Stimulated activated CD4-positive, alpha-beta T cell treated with anti-CD3 and anti-CD28 coated beads, Interleukin-1b, Interleukin-23, amount 100 ng/mL, for 1 hour (primary cell): ENCODE results near the gene TTK.

Source experiments
- DNase-seq, 2 donors: peaks; one replicate each; pipeline ENCODE4 v3.0.0-alpha.2; 2020; ENCODE audit warnings: low read depth in 2 of 2

TTK gene

DNA sequence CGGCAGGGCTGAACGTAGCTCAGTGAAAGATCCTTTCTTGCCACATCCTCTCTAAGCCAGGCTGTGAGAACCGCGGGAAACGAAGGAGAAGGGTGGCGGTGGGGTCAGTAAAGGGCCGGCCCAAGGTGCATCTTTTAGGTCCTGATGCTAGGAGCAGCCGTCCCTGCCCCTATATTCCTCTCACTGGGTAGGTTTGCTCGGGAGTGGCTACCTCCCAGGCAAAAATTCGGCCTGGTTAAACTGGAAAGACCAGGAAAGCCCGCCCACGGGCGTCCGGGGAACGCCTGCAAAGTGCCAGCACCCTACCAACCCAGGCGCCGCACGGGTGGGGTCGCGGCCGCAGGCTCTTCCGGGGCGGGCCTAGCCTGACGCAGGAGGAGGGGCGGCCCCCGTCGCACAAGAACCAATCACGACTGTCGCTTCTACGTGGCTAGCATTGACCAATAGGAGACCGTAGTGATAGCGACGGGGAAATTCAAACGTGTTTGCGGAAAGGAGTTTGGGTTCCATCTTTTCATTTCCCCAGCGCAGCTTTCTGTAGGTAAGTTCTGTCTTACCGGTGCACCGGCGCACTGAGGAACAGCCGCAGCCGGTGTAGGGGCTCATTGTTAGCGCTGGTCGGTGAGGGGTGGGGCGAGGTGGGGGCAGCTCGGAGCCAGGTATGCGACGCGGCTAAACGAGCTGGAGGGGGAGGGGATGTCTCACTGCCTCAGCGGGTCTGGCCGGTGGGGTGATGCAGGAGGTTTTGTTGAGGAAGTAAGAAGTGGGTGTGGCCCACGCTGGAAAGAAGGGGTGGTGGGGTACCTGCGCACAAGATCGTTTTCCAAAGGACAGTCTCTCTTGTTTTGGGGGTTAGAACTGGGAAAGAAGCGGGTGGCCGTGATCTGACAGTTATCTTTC is at the start of gene TTK:
TTK (plus strand) TSS at position 477 of the 900 bp plus-strand sequence. CDS start 1,195 bp downstream, outside the sequence.
- DNase-seq, result peak; percentile 76 to 78

DNA sequence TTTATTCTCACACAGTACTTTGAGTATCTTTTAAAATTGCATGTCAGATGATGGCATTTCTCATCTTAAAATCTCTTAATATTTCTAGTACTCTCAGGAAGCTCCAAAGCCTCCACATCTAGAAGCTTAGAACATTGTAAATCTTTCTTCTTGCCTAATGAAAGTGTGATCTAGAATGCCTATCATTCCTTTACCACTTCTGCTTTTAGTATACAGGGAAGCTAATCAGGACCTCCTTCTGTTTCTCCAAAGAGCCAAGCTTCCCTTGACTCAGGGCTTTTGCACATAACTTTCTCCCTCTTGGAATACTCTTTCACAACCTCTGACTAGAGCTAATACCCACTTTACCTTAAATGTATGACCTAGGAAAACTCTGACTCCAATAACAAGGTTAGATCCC is 49.6 kb upstream of the TTK start:
- no peak for DNase-seq

DNA sequence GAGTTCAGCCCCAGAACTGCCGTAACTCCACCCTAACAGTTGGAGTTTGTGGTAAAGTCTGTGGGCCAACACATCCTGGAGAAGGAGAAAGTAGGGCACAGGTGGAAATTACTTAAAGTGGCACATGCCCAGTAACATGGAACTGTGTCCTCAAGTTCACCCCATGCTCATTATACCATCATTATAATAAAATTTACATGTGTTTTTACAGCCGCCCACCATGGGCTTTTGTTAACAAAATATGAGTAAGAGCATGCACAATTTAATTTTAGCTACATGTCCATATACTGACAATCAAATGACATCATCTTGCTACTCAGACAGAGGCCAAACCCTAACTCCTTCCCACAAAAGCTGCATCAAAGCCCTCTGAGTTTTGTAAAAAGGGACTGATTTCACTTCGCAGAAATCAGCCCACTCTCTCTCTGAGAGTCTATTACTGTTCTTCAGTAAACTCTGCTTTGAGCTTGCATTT is 39.8 kb upstream of the TTK start:
- no peak for DNase-seq

DNA sequence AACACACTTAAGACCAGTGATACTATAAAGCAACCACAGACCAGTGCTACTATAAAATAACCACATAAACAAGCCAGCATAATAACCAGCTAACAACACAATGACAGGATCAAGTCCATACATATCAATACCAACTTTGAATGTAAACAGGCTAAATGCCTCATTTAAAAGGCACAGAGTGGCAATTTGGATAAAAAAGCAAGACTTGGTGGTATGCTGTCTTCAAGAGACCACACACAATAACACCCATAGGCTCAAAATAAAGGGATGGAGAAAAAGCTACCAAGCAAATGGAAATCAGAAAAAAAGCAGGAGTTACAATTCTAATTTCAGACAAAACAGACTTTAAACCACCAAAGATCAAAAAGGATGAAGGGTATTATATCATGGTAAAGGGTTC is 37.3 kb upstream of the TTK start:
- no peak for DNase-seq

DNA sequence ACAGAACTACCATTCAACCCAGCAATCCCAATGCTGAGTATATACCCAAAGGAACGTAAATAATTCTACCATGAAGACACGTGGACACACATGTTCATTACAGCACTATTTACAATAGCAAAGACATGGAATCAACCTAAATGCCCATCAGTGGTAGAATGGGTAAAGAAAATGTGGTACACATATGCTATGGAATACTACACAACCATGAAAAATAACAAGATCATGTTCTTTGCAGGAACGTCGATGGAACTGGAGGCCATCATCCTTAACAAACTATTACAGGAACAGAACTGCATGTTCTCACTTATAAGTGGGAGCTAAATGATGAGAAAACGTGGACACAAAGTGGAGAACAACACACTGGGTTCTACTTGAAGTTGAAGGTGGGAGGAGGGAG is 34.7 kb upstream of the TTK start:
- no peak for DNase-seq

DNA sequence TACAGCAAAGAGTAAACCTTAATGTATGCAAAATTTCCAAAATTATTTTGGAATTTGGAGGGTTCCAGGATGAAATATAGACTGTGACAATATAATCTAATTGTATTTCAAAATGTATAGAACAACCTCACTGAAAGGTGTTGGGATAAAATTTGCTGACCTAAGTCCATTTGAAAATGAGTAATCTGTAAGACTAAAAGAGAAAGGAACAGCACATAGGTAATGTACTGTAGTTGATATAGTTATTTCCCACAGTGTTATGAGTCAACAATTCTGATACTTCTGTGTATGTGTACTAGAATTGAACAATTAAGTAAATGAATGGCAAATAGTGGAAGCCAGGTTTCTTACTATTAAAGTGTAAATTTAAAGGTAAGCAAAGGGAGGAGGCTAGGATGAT is 33.3 kb upstream of the TTK start:
- DNase-seq, result no peak

DNA sequence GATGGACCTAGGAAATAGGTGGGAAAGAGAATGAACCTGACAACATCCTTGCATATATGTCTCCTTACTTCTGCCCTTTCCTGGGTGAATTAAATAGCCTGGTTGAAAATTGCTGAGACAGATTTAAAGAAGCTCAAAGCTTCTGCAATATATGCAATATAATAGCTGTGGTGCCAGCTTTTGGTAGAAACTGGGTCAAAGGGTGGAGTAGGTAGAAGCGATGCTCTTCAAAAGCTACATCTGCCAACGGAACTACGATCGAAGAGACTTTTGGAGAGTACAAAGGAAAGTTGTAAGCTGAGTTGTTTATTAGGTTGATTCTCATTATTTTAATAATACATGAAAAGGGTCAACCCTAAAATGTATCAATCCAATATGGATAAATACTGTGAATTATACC is 22.8 kb upstream of the TTK start:
- DNase-seq, result no peak

DNA sequence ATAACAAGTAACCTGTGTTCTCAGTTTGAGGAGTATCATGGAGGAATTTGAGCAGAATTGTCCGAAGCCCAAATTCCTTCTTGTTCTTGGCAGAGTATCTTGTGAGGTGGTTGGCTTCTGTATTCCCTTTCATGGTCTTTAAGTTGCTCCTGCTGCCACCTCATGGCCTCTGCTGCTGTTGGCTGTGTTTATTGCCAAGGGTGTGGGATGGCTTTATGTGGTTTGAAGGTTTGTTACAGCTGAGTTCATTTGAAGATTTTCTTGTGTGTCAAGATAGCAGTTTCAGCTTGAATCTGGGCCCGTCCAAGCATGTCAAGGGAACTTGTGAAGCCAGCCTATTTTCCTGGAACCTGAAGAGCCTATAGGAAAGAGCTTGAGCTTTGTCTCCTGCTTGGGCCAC is 20.2 kb upstream of the TTK start:
- no peak for DNase-seq

DNA sequence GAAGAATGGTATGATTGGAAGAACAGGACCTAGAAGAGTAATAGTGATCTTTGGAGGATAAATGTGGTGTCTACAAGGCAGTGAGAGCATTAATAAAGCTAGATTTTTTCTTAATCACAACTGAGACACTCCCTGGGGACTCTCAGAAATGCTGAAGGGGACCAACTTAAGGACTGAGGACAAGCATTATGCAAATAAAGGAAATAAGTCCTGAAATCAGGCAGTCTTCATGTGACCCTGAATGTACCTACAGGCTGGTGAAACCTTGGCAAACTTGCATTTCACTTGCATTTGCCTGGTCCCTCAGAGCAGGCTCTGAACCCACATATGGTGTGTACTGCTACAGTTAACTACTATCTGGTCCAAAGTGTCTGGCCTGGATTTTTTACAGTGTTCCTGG is 19.3 kb upstream of the TTK start:
- DNase-seq, result no peak

DNA sequence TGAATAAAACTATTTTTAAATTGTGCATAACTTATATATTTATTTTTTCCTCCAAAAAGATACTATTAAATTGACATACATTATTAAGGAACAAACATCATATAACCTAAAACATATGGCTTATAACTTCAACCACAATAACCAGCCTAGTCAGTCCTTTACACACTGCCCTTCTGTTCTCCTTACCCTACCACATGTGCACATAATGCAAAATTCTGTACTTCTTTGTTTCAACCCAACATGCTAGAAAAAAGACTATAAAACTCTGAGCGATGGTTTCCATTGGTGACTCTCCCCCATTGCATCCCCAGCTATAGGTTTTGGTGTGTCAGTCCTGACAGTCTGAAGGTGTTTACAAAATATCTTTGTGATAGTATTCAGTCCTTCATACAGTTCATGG is 14.8 kb upstream of the TTK start:
- DNase-seq, result no peak

DNA sequence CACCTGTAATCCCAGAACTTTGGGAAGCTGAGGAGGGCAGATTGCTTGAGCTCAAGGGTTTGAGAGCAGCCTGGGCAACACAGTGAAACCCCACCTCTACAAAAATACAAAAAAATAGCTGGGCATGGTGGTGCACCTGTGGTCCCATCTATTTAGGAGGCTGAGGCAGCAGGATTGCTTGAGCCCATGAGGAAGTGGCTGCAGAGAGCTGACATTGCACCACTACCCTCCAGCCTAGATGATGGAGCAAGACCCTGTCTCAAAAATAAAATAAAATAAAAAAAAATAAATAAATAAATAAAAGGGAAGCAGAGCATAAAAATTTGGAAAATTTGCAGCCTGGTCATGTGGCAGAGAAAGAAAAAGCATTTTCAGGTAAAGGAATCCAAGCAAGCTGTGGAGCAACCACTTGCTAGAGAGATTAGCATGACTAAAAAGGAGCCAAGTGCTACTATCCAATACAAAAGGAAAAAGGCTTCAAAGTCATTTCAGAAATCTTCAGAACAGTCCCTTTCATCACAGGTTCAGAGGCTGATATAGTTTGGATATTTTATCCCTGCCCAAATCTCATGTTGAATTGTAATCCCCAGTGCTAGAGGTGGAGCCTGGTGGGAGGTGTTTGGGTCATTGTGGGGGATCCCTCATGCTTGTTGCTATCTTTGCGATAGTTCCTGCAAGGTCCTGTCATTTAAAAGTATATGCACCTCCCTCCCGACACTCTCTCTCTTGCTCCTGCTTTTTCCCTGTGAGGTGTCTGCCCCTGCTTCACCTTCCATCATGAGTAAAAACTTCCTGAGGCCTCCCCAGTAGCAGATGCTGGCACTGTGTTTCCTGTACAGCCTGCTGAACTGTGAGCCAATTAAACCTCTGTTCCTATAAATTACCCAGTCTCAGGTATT is 11.2 kb upstream of the TTK start:
- no peak for DNase-seq

DNA sequence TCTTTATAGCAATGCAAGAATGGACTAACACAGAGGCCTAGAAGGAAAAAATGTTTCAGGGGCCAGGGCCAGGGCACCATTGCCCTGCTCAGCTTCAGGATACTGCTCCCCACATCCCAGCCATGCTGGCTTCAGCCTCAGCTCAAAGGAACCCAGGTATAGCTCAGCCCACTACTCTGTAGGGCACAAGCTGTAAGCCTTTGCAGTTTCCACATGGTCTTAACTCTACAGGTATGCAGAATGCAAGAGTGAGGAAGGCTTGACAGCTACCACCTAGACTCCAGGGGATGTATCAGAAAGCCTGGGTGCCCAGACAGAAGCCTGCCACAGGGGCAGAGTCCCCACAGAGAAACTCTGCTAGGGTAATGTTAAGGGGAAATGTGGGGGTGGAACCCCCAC is 10.5 kb upstream of the TTK start:
- no peak for DNase-seq

DNA sequence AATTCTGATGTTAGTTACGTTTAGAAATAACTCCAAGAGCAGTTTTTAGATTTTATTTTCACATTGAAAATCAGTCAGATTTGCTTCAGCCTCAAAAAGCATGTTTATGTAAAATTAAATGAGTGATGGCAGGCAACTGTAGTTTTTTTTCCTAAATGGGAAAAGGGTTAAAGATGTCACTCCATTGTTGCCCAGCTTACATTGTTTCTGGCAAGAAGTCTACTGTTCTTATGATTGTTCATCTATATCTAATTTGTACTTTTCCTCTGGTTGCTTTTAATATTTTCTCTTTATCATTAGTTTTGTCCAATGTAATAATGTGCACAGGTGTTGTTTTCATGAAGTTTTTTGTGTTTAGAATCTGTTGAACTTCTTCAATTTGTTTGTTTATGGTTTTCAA is 6.7 kb upstream of the TTK start:
- no peak for DNase-seq

DNA sequence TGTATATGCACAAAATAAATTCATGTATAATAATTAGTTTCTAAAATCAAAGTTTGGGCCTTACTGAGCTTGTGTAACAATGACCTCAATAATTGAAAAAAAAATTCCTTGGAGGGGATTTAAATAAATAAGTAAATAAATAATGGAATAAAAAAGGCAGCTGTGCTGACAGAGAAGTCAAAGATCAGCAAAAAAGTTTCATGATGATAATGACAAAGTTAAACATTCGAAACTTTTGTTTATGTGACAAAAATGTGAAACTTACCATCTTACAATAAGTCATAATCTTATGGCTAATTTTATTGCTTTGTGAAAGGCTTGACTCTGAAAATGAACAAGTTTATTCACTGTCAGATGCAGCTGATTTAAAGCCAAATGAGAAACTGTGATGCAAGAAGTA is 3.1 kb upstream of the TTK start:
- DNase-seq, result no peak

DNA sequence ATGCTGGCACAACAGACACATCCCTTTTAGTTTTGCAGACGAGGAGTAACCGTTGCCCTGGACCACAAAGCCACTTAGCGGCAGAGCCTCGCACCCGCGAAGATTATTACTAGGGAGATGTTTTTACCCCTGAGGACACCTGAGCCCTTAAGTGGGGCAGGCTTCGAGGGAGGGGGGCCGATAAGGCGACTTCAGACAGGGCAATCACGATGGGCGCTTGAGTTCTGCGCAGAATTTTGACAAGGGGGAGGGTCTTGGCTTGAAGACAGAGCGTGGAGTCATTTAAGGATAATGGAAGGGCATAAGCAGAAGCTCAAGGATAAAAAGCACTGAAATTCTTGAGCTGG is 650 bp upstream of the TTK start:
- no peak for DNase-seq

DNA sequence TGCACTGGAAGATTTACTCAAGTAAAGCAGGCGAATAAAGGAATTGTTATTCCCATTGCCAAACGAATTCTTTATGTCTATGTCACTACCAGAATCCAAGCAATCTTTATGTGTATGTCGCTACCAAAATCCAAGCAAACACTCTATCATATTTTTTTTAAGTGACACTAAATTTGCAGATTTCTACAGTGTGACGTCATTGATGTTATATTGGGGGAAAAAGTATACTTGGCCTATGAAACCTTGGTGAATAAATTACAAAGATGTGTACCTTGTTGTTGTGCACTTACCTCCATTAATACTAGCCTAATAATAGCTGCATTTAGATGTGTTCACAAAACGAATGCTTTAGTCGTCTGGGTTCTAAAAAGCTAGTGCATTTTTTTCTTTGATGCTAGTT is 957 bp downstream of the TTK start:
- DNase-seq, result no peak

DNA sequence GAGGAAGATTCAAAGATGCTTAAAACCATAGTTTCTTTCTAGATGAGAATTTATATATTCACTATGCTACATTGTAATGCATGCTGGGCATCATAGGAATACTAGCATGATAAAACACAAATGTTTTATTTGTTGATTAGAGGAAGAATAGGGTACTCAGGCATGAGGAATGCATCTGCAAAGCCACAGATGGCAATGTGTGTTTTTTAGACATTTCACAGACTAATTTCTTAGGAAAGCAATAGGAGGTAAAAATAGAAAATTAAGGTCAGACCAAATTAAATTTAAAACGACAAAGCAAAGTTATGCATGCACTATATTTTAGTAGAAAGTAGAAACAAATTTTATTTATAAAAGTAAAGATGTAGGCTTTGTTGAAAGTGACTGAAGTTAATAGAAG is 2.1 kb downstream of the TTK start:
- no peak for DNase-seq

DNA sequence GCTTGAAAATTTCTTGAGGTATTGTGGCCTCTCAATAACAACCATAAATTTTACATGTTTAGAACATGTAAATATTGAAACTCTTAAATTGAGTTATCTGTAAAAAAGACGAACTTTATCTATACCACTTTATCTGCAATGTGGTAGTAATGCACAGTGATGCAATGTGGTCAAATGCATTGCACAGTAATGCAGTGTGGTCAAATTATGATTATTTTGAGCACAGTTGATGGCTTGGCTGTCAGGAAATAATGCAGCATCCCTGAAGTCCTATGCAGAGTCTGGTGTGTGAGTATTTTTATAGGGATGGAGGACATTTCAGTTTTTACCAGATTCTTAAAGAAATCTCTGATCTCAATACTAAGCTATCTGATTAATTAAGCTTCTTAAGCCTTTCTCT is 5.1 kb downstream of the TTK start:
- no peak for DNase-seq

DNA sequence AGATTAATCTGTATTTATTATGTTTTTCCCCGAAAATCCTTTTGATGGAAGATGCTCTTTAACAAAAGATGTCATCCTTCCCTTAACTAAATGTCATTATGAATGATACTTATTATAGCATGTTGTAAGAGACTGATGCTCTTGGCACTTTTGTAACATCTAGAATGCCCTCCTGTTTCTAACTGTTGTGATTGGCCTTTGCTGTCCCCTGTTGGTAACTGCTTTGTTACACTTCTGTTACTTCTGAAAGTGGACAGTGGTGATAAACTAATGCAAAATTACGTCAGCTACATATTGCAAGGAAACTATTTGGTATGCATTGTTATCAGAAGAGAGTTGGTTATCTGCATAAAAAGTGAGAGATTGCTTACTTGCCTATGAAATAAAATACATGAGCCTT is 5.8 kb downstream of the TTK start:
- DNase-seq, result no peak

DNA sequence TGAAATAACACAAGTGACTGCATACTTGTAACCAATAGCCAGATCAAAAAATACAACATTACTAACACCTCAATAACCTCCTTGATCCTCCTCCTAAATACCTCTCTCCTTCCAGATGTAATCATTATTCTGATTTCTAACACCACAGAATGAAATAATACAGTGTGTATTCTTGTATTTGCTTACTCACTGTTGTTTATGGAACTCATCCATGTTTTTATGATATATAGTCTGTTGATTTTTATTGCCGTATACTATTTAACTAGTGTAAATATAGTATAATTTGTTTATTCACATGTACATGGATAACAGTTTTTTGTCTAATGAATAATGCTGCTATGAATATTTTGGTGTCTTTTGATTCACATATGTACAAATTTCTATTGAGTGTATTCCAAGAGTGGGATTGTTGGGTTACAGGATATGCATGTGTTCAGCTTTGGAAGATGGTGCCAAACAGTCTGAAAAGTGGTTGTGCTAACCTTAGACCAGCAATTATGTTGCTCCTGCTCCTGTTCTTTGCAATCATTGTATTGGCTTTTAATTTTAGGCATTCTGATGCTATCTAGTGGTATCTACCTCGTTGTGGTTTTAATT is 11.5 kb downstream of the TTK start:
- DNase-seq, result no peak

DNA sequence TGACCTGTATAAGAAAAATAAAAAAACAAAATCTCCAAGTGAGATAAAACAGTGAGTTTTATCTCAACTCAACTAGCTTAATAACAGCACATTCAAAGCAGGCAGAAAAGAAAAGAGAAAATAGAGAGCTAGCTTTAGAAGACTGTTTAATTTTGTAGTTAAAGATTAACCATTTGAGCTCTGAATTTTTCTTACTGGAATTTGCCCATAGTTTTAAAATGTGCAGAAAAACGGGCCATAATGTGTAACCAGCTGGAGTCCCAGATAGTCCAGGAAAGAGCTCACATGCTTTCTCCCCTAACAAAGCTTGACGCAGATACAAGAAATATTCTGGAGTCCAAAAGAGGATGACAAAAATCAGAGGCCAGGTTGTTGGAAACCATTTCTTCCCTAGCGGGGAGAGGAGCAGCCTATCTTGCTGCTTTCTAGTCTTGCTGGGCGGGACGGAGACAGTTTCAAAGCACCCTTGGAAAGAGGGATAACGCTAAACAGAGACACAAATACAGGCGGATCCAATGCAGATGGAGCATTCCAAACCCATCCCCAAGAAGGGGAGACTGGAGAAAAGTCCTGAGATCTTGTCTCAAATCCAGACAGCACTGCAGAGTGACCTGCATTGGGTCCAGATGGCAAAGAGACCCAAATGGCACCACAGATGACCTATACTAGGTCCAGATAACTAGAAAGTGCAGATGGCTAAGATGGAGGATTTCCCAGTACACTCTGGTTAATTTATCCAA is 16.1 kb downstream of the TTK start:
- DNase-seq, result no peak

DNA sequence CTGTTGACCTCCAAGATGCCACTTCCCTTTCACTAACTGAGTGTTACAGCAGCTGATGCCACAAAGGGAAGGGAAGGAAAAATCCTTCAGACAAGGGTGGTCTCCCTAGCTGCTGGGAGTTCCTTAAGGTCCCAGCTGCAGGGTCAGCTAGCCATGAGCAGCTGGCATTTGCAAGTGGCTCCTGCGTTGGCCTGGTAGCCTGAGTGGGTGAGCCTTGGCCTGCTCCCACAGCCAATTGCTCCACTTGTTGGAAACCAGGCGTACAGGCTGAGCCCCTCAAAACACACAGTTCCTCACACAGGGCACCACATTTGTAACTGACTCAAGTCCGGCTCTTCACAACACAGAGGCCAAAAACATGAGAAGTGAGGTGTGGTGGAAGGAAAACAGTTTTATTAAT is 16.7 kb downstream of the TTK start:
- DNase-seq, result no peak
